Sigmoid colon (tissue), 7 donors: ENCODE data around the gene TMX1. TPM values are rescaled to one million over a fixed set of nuclear protein-coding genes. Genes with fewer than 3 reads are reported as not detected.

ENCODE experiments used
- DNase-seq: peaks from one replicate; pipeline ENCODE4 v3.0.0-alpha.2; 2019
- H3K27ac ChIP-seq, 4 donors: fragments of 200-600 bp; sonication (generic); one replicate each; pipeline ENCODE4 v1.5.1; 2016 to 2019; ENCODE audit warnings: mild to moderate bottlenecking in 1 of 4
- H3K27me3 ChIP-seq, 3 donors: fragments of 200-600 bp; sonication (generic); one replicate each; pipeline ENCODE4 v1.5.1; 2019; ENCODE audit warnings: mild to moderate bottlenecking in 1 of 3
- H3K36me3 ChIP-seq, 4 donors: fragments of 200-600 bp; sonication (generic); one replicate each; pipeline ENCODE4 v1.5.1; 2016 to 2019
- H3K4me1 ChIP-seq, 4 donors: fragments of 200-600 bp; sonication (generic); one replicate each; pipeline ENCODE4 v1.5.1; 2017 to 2019
- H3K4me3 ChIP-seq, 4 donors: fragments of 200-600 bp; sonication (generic); one replicate each; pipeline ENCODE4 v1.5.1; 2017 to 2019; ENCODE audit warnings: mild to moderate bottlenecking in 2 of 4, moderate library complexity in 1 of 4
- H3K9me3 ChIP-seq, 4 donors: fragments of 200-600 bp in 3 of 4; sonication (generic) in 3 of 4; one replicate each; pipeline versions ENCODE4 v1.5.1 to v1.6.1; 2013 to 2019
- EP300 ChIP-seq, 4 donors: sonication (generic); formaldehyde crosslinking; IDR thresholded peaks; one replicate each; pipeline ENCODE4 v1.6.1; 2017; ENCODE audit warnings: antibody characterized with exemption in 4 of 4
- POLR2A ChIP-seq, 2 donors: fragments of 450-650 bp; IDR thresholded peaks; one replicate each; pipeline ENCODE4 v1.6.1; 2016; ENCODE audit warnings: antibody characterized with exemption in 2 of 2, mild to moderate bottlenecking in 2 of 2, moderate library complexity in 2 of 2
- POLR2AphosphoS5 ChIP-seq, 4 donors: sonication (generic); formaldehyde crosslinking; IDR thresholded peaks; one replicate each; pipeline ENCODE4 v1.6.1; 2017; ENCODE audit warnings: antibody characterized with exemption in 4 of 4
- WGBS, 2 donors: extraction: QIAGEN DNeasy Blood & Tissue Kit; methylation state at CpG; one replicate each; pipeline ENCODE4 v1.1.7; 2013; 5-methylcytosine and 5-hydroxymethylcytosine counted together
- intact Hi-C: fragments of 100-400 bp; cut with DNase I; formaldehyde crosslinking; loops from one replicate; pipeline ENCODE4 v1.15.1; 2023
- polyA plus RNA-seq, 3 donors: library from polyadenylated mRNA; stranded (reverse); fragments of 200-250 nt; gene quantifications; one replicate each; pipeline ENCODE4 v1.2.3, GENCODE V29; 2013
- total RNA-seq, 4 donors: library from RNA; depleted of rRNA; stranded (reverse); fragments of >200 nt; gene quantifications; one replicate each; pipeline ENCODE4 v1.1.0, GENCODE V29; 2016
- TF ChIP-seq, protein P1 (sequence below), 4 experiments: fragments of 450-650 bp in 3 of 4; fragments of 200-600 bp in 1 of 4; IDR thresholded peaks; one replicate each; pipeline ENCODE4 v1.5.1; 2016 to 2019; ENCODE audit warnings: antibody characterized with exemption in 4 of 4, mild to moderate bottlenecking in 3 of 4, moderate library complexity in 2 of 4
- donor health status: healthy with polysubstance abuse.
- donor health status: Bipolar disorder and iron deficiency.
- donor health status: healthy.

The TMX1 gene
- total and polyA plus RNA-seq, 7 donors, result 5.4 to 38.3 (median 21.2) TPM

DNA sequence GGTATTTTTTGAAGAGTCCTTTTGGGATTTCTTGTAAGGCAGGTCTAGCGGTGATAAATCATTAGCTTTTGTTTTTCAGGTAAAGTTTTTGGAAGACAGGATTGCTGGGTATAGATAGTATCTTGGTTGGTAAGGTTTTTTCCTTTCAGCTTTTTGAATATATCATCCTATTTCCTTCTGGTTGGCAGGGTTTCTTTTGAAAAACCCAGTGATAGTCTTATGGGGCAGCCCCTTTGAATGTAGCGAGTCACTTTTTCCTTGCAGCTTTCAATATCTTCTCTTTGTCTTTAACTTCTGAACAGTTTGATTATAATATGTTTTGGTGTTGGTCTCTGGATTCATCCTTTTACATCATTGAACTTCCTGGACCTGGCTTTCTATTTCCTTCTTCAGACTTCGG, 20.2 kb downstream of the TMX1 start:
- Histone ChIP-seq H3K27ac (no peak overlapping the region), H3K4me3 (no peak overlapping the region), H3K27me3 (no peaks in the 10 kb centered on the region), H3K36me3 (peaks cover 0 to 37% (median 0%) of the 10 kb centered on the region in 4 donors), H3K4me1 (peaks cover 0 to 10% (median 3%) of the 10 kb centered on the region in 4 donors), H3K9me3 (no peaks in the 10 kb centered on the region)
- TF ChIP-seq, protein P1, sequence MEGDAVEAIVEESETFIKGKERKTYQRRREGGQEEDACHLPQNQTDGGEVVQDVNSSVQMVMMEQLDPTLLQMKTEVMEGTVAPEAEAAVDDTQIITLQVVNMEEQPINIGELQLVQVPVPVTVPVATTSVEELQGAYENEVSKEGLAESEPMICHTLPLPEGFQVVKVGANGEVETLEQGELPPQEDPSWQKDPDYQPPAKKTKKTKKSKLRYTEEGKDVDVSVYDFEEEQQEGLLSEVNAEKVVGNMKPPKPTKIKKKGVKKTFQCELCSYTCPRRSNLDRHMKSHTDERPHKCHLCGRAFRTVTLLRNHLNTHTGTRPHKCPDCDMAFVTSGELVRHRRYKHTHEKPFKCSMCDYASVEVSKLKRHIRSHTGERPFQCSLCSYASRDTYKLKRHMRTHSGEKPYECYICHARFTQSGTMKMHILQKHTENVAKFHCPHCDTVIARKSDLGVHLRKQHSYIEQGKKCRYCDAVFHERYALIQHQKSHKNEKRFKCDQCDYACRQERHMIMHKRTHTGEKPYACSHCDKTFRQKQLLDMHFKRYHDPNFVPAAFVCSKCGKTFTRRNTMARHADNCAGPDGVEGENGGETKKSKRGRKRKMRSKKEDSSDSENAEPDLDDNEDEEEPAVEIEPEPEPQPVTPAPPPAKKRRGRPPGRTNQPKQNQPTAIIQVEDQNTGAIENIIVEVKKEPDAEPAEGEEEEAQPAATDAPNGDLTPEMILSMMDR (IDR thresholded peaks at IDR 0.05), result no peak
- TF ChIP-seq EP300 (IDR thresholded peaks at IDR 0.05), result no peak
- TF ChIP-seq POLR2A (IDR thresholded peaks at IDR 0.05), result no peak
- no peak for TF ChIP-seq POLR2AphosphoS5 (IDR thresholded peaks at IDR 0.05)
- 90 to 96% methylated on average over 3 of the region's 3 CpGs for WGBS, 2 donors
- no peak for DNase-seq
- intact Hi-C loops, result no loop called here

DNA sequence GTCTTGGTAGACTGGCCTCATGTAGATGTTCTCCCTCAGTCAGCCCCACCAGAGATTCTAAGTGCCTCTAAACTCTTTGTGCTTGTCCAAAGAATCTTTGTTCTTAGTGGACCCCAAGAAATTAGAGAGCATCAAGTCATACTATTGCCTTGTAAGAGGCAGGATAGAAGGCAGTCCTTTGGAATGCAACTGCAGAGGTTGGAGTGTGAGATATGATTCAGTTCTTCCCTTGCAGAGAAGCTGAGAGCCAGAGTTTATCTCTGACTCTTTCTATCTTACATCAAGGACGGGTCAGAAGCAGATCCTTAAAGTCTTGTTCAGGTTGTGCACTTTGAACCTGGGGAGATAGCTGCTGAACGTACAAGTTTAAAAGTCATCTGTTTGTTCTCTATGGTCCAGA, 21.1 kb downstream of the TMX1 start:
- Histone ChIP-seq H3K27me3 (no peaks in the 10 kb centered on the region), H3K9me3 (no peaks in the 10 kb centered on the region), H3K4me1 (peaks cover 0 to 19% (median 3%) of the 10 kb centered on the region in 4 donors), H3K27ac (no peak overlapping the region), H3K36me3 (peaks cover 0 to 28% (median 0%) of the 10 kb centered on the region in 4 donors), H3K4me3 (no peak overlapping the region)
- WGBS, 2 donors, result 89 to 94% methylated on average over 2 of the region's 2 CpGs
- DNase-seq, result no peak
- TF ChIP-seq, protein P1 (IDR thresholded peaks at IDR 0.05), result no peak
- TF ChIP-seq EP300 (IDR thresholded peaks at IDR 0.05), result no peak
- TF ChIP-seq POLR2A (IDR thresholded peaks at IDR 0.05), result no peak
- TF ChIP-seq POLR2AphosphoS5 (IDR thresholded peaks at IDR 0.05), result no peak
- intact Hi-C loops, result no loop called here

DNA sequence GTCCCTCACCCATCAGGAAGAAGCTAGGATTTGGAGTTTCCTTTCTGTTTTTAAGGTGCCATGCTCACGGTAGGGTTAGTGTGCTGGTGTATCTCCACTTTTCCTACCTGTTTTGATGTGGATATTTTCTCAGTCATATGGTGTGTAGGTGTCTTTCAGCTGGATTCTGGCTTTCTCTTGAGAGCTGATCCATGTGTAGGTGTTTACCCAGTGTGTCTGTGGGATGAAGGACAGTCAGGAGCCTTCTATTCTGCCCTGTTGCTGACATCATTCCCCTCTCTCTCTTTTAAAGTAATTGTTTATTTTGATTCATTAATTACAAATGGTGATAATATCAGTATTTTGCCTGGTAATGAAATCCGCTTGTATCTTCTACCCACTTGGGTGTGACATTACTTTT, 22.8 kb downstream of the TMX1 start:
- 91 to 94% methylated on average over 2 of the region's 2 CpGs for WGBS, 2 donors
- intact Hi-C loops, result no loop called here
- Histone ChIP-seq H3K36me3 (peaks cover 0 to 12% (median 0%) of the 10 kb centered on the region in 4 donors), H3K9me3 (no peaks in the 10 kb centered on the region), H3K4me3 (no peak overlapping the region), H3K27me3 (no peaks in the 10 kb centered on the region), H3K4me1 (peaks cover 0 to 21% (median 3%) of the 10 kb centered on the region in 4 donors), H3K27ac (no peak overlapping the region)
- no peak for DNase-seq
- no peak for TF ChIP-seq POLR2AphosphoS5 (IDR thresholded peaks at IDR 0.05)
- no peak for TF ChIP-seq EP300 (IDR thresholded peaks at IDR 0.05)
- TF ChIP-seq, protein P1 (IDR thresholded peaks at IDR 0.05), result no peak
- no peak for TF ChIP-seq POLR2A (IDR thresholded peaks at IDR 0.05)

DNA sequence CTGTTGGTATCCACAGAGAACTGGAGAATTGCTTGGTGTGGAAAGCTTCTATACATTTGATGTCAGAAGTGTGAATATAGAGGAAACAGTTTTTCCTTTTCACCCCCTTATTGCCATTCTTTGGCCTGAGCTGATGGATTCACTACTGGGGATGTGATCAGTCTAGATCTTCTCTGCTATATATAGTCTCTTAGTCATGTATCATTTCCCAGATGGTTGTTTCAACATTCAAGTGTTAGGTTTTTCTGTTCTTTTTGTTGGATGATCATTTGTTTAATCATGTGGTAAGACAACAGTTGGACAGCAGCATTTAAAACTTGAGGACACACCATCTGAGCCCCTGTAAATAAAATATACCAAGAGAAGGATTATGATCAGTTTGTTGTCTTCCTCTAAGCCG, 29.6 kb downstream of the TMX1 start:
- WGBS, 2 donors, result 85 to 92% methylated on average over 1 of the region's 1 CpG
- TF ChIP-seq, protein P1 (IDR thresholded peaks at IDR 0.05), result no peak
- TF ChIP-seq EP300 (IDR thresholded peaks at IDR 0.05) (no peak), POLR2A (IDR thresholded peaks at IDR 0.05) (no peak), POLR2AphosphoS5 (IDR thresholded peaks at IDR 0.05) (no peak)
- H3K27me3 ChIP-seq, result no peaks in the 10 kb centered on the region

DNA sequence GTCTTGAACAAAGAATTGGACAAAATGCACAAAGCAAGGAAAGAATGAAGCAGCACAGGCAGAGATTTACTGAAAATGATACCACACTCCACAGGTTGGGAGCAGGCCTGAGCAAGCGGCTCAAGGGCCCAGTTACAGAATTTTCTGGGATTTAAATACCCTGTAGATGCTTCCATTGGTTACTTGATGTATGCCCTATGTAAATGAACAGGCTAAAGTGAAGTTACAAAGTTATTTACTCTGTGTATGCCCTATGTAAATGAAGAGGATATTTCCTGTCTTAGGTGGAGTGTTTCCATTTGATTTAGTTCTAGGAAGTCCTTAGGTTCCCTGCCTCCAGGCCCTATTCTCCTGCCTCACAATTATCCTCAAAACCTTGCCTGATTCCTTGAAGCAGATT, 36.6 kb downstream of the TMX1 start:
- no peaks in the 10 kb centered on the region for H3K36me3 ChIP-seq
- no peak overlapping the region for H3K27ac ChIP-seq
- WGBS, 2 donors, result 94 to 97% methylated on average over 1 of the region's 1 CpG
- TF ChIP-seq POLR2A (IDR thresholded peaks at IDR 0.05) (no peak), POLR2AphosphoS5 (IDR thresholded peaks at IDR 0.05) (no peak)
- peaks cover 0 to under 1% (median 0%) of the 10 kb centered on the region in 4 donors for H3K4me1 ChIP-seq
- H3K4me3 ChIP-seq, result no peak overlapping the region
- no peak for DNase-seq
- H3K27me3 ChIP-seq, result no peaks in the 10 kb centered on the region
- no peaks in the 10 kb centered on the region for H3K9me3 ChIP-seq
- intact Hi-C loops, result no loop called here

More for the DNA sequence above, 29.6 kb downstream of the TMX1 start:
- Histone ChIP-seq H3K4me1 (peaks cover 0 to 17% (median 7%) of the 10 kb centered on the region in 4 donors), H3K36me3 (no peaks in the 10 kb centered on the region), H3K4me3 (no peak overlapping the region), H3K9me3 (no peaks in the 10 kb centered on the region), H3K27ac (no peak overlapping the region)
- intact Hi-C loops, result no loop called here
- no peak for DNase-seq
